Mononuclear cell (primary cell): ENCODE measurements around the gene GNG10. TPM values are rescaled to one million over a fixed set of nuclear protein-coding genes. Genes with fewer than 3 reads are reported as not detected.
"Not testable (repeated sequence)": the region's sequence is repeated elsewhere in the genome, so short reads cannot be mapped to it uniquely, and the experiment has no call there.

Source experiments
- H3K27me3 ChIP-seq: 2 replicates; pipeline ENCODE4 v1.6.0; 2011; ENCODE audit warnings: low read length, control low read depth; ENCODE audit not compliant: insufficient read depth
- H3K4me1 ChIP-seq: 2 replicates; pipeline ENCODE4 v1.5.1; 2011; ENCODE audit warnings: mild to moderate bottlenecking, low read length, control low read depth; ENCODE audit not compliant: insufficient read depth
- H3K4me3 ChIP-seq: 2 replicates; pipeline ENCODE4 v1.5.1; 2011; ENCODE audit warnings: mild to moderate bottlenecking, low read length, moderate library complexity
- H3K9me3 ChIP-seq: 2 replicates; pipeline ENCODE4 v1.5.1; 2011; ENCODE audit warnings: low read depth, mild to moderate bottlenecking, control low read depth, low read length
- total RNA-seq: library from RNA; depleted of rRNA; stranded (reverse); fragments of >200 nt; gene quantifications from one replicate; pipeline ENCODE4 v1.2.3, GENCODE V29; 2012

GNG10 gene
- total RNA-seq, 1 donor, result 41.8 TPM

DNA sequence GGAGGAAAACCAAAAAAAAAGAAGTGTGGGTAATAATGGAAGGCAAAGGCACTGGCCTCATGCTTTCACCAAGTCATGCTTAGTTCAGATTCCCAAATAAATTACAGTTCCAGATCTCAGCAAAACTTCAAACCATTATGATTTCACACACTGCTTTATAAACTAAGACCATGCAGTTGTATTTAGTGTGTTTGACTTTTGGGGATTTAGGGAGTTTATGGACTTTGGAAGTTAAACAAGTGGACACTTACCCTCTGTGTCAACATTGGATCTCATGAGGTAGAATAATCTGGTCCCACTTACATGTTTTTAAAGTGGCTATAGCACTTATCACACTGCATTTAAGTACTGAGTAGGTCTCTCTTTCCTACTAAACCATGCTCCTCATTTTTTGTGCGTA is 26.5 kb upstream of the GNG10 start:
- Histone ChIP-seq H3K9me3 (no peaks in the 10 kb centered on the region), H3K27me3 (no peaks in the 10 kb centered on the region), H3K4me1 (peaks cover 25% of the 10 kb centered on the region), H3K4me3 (no peak overlapping the region)

DNA sequence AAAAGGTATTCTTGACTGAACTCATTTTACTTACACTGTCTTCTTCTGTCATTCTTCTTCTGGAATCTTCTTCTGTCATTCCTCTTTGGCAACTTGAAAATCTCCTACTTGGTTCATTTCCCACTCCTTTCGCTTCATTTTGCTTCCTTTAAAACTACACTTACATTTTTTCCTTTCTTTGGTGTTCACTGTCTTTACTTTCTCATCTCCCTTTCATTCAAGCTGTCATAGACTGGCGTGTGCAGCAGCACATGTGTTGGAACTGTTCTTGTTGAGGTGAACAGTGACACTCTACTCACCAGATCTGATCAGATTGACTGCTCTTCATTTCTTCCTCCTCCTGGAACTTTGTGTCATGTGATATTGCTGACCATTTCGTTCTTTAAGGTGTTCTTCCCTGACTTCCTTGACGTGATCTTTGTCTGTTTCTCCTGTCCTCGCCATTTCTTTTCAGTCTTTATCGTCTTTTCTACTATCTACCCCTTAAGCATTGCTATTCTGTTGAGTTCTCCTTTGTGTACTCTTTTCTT is 23.9 kb upstream of the GNG10 start:
- Histone ChIP-seq H3K27me3 (no peaks in the 10 kb centered on the region), H3K4me1 (peaks cover 6% of the 10 kb centered on the region), H3K9me3 (no peaks in the 10 kb centered on the region), H3K4me3 (no peak overlapping the region)

DNA sequence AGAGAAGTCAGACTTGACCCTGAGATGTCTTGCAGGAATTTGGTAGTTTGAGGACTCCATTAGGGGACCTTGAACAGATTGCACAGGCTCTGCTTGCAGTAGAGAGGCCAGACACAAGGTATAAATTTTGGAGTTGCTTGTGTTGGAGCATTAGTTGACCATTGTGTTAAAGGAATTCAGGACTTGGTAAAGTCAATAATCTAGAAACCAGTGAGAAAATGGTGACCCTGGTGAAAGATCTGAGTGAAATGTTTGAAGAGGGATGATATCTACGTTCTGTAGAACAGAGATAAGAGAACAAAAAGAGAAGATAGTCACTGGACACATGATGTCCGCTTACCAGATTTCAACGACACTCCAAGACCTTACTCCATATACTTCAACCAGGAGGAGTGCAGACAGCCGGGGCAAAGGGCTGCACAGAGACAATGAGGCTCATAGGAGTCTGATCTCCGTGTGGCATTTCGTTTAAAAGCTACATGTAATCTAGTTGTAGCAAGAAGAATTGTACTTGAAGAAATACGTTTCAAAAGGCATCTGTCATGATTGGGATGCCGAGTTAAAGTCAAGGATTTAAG is 17.1 kb upstream of the GNG10 start:
- no peaks in the 10 kb centered on the region for H3K9me3 ChIP-seq
- H3K27me3 ChIP-seq, result no peaks in the 10 kb centered on the region
- H3K4me3 ChIP-seq, result no peak overlapping the region
- no peaks in the 10 kb centered on the region for H3K4me1 ChIP-seq

DNA sequence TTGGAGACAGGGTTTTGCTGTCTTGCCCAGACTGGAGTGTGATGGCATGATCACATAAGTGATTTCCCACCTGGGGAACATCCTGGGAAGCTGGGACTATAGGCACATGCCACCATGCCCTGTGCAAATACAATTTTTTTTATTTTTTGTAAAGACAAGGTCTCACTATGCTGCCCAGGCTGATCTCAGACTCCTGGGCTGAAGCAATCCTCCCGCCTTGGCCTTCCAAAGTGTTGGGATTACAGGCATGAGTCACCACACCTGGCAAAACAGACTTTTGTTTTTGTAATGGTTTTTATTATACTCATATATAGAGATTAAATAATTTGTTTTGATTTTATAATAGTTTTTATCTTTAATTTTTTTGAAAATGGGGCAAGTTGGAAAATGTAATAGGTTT is 15.6 kb upstream of the GNG10 start:
- Histone ChIP-seq H3K4me3 (no peak overlapping the region), H3K4me1 (no peaks in the 10 kb centered on the region), H3K9me3 (no peaks in the 10 kb centered on the region), H3K27me3 (no peaks in the 10 kb centered on the region)

DNA sequence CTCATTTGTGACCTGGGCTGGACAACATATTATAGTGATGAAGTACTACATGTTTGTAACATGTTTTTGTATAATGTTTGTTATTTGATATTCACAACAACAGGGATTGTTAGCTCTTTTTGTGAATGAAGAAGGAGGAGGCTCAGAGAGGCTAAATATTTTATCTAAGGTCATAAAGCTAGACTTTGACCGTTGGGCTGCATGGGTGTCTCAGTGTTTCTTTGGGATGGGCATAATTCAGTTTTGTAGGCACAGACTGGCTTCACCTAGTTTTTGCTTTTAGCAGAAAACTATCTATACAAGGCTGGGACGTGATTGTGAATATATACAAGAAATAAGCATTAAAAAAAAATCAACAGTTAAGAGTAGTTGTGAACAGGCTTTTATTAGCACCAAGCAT is 15.0 kb upstream of the GNG10 start:
- Histone ChIP-seq H3K27me3 (no peaks in the 10 kb centered on the region), H3K4me3 (no peak overlapping the region), H3K4me1 (no peaks in the 10 kb centered on the region), H3K9me3 (no peaks in the 10 kb centered on the region)

DNA sequence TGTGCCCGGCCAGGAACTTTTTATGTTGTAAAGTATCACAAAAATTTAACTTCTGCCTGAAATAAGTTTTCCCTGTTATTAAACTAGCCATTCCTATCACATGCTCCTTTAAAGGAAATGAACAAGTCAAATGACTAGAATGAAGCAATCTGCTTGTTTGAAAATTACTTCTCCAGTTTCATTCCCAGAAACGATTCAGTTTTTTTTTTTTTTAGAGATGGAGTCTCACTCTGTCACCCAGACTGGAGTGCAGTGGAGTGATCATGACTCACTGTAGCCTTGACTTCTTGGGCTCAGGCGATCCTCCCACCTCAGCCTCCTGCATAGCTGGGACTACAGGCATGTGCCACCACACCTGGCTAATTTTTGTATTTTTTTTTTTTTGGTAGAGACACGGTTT is 13.3 kb upstream of the GNG10 start:
- H3K27me3 ChIP-seq, result no peaks in the 10 kb centered on the region
- H3K4me1 ChIP-seq, result no peaks in the 10 kb centered on the region
- H3K4me3 ChIP-seq, result no peak overlapping the region
- H3K9me3 ChIP-seq, result no peaks in the 10 kb centered on the region

DNA sequence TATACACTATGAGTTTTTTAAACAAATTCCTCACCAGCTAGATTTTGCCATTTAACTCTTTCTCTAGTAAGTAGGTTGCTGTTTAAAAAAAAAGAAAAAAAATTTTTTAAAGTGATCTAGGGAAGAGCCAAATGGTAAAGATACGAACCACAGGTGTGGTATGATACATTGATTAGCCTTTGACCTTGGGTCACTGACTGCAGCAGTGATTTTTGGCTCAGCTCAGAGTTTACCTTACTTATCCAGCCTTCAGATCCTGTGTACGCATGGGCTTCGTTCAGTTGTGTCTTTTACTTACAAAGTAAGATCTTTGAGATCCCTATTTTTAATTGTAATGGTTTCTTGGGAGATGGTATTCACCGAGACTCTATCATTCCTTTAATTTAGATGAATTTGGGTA is 12.4 kb upstream of the GNG10 start:
- Histone ChIP-seq H3K9me3 (no peaks in the 10 kb centered on the region), H3K27me3 (no peaks in the 10 kb centered on the region), H3K4me3 (no peak overlapping the region), H3K4me1 (no peaks in the 10 kb centered on the region)

DNA sequence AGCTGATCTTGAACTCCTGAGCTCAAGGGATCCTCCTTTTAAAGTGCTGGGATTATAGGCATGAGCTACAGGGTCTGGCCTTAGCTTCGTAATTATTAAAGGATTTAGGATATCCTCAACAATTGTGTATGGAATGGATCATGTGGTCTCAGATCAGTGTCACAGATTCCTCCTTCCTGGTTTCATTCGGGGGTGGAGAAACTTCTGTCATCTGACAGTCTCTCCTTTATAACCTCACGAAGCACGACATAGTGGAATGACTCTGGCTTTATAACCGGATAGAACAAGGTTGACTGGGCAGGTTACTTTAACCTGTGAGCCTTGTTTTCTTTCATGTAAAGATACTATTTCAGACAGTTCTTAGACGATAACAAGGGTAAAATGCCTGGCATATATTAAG is 4.4 kb upstream of the GNG10 start:
- Histone ChIP-seq H3K4me1 (peaks cover 7% of the 10 kb centered on the region), H3K4me3 (no peak overlapping the region), H3K27me3 (no peaks in the 10 kb centered on the region), H3K9me3 (no peaks in the 10 kb centered on the region)

DNA sequence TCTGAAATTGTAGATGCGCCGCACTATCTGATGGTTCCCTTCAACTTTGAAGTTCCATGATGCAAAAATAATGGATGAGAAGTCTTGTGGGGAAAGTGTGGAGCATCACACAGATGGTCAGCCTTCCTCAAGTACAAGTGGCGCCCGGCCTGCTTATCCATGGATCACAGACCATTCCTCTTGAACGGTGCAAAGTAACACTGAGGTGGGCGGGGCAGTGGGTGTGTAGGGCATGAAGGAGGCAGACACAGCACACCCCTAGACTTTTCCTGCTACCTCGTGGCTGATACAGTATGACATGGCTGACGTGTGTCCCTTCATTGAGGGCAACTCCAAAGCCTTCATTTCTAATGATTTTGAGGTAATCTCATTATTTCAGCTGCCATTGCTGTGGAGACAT is 2.5 kb upstream of the GNG10 start:
- H3K4me3 ChIP-seq, result no peak overlapping the region
- H3K27me3 ChIP-seq, result no peaks in the 10 kb centered on the region
- H3K4me1 ChIP-seq, result peaks cover 26% of the 10 kb centered on the region
- no peaks in the 10 kb centered on the region for H3K9me3 ChIP-seq

DNA sequence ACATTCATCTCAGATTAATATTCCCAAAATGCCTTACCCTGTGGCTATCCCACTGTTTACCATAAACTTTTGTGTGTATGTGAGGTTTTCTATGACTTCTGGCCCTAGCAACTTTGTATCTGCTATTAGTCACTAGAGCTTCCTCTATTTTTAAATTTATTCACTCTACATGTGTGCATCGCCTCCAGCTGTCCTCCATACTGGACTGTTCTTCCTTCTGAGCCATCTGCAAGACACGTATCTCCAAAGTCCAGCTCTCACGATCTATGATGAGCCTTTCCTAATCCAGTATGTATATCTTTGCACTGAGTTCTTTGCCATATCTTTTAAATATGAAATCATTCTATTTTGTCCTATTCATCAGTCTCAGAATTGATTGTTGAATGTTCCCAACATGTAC is 1.7 kb upstream of the GNG10 start:
- no peak overlapping the region for H3K4me3 ChIP-seq
- no peaks in the 10 kb centered on the region for H3K9me3 ChIP-seq
- peaks cover 33% of the 10 kb centered on the region for H3K4me1 ChIP-seq
- no peaks in the 10 kb centered on the region for H3K27me3 ChIP-seq

DNA sequence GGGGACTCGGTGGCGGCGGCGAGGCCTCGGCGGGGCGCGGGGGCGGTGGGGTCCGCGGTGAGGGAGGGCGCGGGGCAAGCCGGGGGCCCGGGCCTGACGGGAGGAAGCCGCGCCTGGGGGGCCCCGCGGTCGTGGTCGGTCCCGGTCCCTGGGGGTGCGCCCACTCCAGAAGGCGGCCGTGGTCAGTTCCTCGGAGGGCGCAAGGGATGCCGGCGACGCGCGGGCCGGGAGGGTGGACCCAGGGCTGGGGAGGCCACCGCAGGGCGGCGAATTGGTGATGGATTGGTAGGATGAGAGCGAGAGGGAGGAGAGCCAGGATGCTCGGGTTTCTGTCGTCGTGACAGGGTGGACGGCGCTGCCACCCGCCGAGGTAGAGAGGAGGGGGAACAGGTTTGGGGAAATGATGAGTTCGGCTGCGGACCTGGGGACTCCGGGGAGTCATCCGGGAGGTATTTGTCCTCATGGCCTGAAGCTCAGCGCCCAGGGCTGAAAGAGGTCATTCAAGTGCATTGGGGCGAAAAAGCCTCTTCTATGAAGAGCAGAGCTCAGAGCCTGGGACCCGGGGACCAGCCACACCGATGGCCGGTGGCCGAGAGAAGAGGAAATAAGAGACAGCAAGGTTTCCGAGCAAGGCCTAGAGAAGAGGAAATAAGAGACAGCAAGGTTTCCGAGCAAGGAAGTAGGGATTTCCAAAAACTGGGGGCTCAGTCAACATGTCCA is 557 bp downstream of the GNG10 start:
- H3K4me1 ChIP-seq, result peaks cover 40% of the 10 kb centered on the region
- H3K27me3 ChIP-seq, result no peaks in the 10 kb centered on the region
- no peaks in the 10 kb centered on the region for H3K9me3 ChIP-seq
- H3K4me3 ChIP-seq, result peak overlapping the region; percentile 67

DNA sequence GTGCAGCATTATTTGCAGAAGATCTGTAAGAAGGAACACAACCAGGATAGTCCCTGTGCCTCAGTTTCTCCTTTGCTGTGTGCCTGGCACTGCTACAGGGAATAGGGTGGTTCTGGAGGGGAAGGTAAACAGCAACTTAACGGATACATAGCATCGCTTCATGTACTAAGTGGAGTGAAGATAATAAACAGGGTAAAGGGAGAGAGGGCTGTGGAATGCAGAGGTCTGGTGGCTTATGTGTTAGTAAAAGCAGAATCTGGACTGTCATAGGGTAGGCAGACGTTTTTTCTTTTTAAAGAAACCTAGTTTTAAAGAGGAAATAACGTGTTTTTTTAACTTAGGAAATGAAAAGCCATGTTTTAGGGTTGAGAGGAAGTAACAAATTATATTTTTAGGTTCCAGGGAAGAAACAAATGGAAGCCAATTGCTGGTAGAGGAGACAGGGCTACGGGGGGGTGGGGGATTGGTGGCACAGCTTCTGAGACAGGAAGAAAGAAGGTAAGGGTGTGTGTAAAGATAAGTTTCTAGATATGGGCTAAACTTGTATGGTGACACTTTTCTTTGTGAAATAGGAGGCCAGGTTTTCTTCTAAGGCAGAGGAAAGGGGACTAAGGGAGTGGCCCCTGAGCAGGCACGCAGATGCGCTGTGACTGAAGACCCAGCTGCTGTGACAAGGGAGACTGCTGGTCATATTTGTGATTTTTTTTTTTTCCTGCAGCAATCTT is 1.3 kb downstream of the GNG10 start:
- peaks cover 40% of the 10 kb centered on the region for H3K4me1 ChIP-seq
- no peaks in the 10 kb centered on the region for H3K9me3 ChIP-seq
- H3K27me3 ChIP-seq, result no peaks in the 10 kb centered on the region
- H3K4me3 ChIP-seq, result peak overlapping the region; percentile 67

DNA sequence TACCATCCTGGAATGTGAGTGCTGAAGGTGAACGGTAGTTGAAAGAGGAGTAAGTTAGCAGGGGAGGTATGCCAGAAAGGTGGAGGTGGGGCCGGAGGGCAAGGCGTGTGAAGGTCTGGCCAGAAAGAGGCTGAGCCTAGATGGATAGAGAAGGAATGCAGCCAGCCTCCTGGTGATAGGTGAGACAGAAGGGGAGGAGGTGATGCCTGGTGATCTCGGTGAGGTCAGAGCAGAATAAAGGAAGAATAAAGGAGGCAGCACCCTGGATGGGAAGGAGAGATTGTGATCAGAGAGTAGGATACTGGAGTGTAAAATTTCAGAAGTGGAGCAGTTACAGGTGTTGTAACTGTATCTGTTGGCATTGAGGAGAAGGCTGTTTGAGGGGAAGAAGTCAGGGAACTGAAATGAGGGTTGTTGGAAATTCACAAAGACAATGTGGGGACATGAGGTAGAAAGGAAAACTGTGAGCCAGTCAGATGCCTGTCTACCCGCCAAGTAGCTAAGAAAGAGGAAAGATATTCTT is 2.0 kb downstream of the GNG10 start:
- Histone ChIP-seq H3K4me3 (peak overlapping the region; percentile 67), H3K27me3 (no peaks in the 10 kb centered on the region), H3K4me1 (peaks cover 40% of the 10 kb centered on the region), H3K9me3 (no peaks in the 10 kb centered on the region)

DNA sequence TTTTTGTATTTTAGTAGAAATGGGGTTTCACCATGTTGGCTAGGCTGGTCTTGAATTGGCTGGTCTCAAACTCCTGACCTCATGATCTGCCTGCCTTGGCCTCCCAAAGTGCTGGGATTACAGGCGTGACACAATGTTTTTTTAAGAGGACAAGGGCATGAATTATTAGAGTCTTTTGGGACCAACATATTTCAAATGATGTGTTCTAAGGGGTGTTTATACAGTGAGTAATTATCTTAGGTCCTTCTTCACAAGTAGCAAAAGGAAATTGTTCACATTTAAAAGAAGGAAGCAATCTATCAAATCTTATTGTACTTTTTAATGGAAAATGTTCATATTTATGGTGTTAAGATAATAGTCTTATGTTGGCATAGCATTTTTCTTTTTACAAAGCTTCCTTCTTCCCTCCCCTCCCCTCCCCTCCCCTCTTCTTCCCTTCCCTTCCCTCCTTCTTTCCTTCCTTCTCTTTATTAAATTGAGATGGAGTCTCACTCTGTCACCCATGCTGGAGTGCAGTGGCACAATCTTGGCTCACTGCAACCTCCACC is 6.7 kb downstream of the GNG10 start:
- Histone ChIP-seq H3K4me1 (peaks cover 22% of the 10 kb centered on the region), H3K4me3 (no peak overlapping the region), H3K27me3 (no peaks in the 10 kb centered on the region), H3K9me3 (no peaks in the 10 kb centered on the region)

DNA sequence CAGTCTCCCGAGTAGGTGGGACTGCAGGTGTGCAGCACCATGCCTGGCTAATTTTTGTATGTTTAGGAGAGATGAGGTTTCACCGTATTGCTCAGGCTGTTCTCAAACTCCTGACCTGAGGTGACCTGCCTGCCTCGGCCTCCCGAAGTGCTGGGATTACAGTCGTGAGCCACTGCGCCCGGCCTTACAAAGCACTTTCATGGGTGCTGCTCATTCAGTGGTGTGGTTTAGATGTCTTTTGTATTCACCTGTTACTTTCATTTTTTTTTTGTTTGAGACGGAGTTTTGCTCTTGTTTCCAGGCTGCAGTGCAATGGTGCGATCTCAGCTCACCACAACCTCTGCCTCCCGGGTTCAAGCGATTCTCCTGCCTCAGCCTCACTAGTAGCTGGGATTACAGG is 7.2 kb downstream of the GNG10 start:
- H3K4me1 ChIP-seq, result peaks cover 17% of the 10 kb centered on the region
- not testable (repeated sequence) for H3K9me3 ChIP-seq

More for the DNA sequence above, 7.2 kb downstream of the GNG10 start:
- not testable (repeated sequence) for H3K27me3 ChIP-seq, H3K4me3 ChIP-seq
